OCI-LY1 (cell line): Measurements from ENCODE around the gene FAM50B.

Experiments used
- EZH2 ChIP-seq: fragments of 200-600 bp; sonication (generic), shearing (Covaris generic); IDR thresholded peaks from 2 replicates; pipeline ENCODE4 v1.8.0; 2017; ENCODE audit warnings: borderline replicate concordance, mixed run types, mild to moderate bottlenecking, antibody characterized with exemption, low read length, moderate library complexity, mixed read lengths
- TF ChIP-seq, protein P1 (sequence below): fragments of 200-600 bp; sonication (generic), shearing (Covaris generic); IDR thresholded peaks from 2 replicates; pipeline ENCODE4 v1.5.1; 2017; ENCODE audit warnings: mild to moderate bottlenecking, antibody characterized with exemption, low read length, moderate library complexity, mixed read lengths

- TF ChIP-seq, protein P1, sequence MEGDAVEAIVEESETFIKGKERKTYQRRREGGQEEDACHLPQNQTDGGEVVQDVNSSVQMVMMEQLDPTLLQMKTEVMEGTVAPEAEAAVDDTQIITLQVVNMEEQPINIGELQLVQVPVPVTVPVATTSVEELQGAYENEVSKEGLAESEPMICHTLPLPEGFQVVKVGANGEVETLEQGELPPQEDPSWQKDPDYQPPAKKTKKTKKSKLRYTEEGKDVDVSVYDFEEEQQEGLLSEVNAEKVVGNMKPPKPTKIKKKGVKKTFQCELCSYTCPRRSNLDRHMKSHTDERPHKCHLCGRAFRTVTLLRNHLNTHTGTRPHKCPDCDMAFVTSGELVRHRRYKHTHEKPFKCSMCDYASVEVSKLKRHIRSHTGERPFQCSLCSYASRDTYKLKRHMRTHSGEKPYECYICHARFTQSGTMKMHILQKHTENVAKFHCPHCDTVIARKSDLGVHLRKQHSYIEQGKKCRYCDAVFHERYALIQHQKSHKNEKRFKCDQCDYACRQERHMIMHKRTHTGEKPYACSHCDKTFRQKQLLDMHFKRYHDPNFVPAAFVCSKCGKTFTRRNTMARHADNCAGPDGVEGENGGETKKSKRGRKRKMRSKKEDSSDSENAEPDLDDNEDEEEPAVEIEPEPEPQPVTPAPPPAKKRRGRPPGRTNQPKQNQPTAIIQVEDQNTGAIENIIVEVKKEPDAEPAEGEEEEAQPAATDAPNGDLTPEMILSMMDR, result no peak
- TF ChIP-seq EZH2, result no peak
Measured at GRCh38 chr6:3899061-3899460, 49.9 kb downstream of the FAM50B start.
